ENCODE data around the gene SCAPER.

DNA sequence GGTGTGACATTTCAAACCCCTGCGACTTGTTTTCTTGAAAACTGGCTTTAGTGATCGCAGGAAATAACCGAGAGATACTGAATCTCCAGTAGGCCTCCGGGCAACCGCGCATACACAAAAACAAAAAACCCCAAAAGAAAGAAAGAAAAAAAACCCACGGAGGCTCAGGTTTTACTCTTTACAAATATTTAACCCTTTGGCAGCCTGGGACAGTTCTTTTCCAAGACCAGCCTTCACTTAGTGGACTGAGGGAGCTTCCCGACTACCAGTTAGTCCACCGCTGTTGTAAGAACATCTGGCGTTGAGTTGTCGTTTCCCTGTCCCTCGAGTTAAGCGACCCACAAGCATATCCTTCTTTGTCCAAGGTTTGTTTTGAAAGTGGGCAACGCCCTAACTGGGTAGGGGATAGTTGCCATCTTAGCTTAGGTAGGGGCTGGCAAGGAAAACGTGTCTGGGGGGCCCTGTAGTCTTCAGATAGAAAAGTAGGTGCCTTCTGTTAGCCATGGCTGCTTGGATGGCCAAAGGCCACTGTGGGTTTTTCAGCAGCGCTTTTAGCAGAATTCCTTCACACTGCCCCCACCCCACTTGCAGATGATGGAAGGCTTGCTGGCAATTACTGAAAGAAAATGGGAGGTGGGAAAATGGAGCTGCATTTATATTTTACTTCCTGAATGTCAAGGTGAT lies 561.7 kb downstream of the SCAPER start:
- TF ChIP-seq EZH2 (IDR thresholded peaks at IDR 0.05; ENCODE audit: borderline replicate concordance, insufficient read depth, low read length, poor library complexity, severe bottlenecking) (no peak), POLR2AphosphoS5 (IDR thresholded peaks at IDR 0.05) (no peak), EP300 (conservative IDR thresholded peaks at IDR 0.05; ENCODE audit: poor library complexity, severe bottlenecking) (no peak), RAD21 (conservative IDR thresholded peaks at IDR 0.05) (no peak)
- TF ChIP-seq, protein P1, sequence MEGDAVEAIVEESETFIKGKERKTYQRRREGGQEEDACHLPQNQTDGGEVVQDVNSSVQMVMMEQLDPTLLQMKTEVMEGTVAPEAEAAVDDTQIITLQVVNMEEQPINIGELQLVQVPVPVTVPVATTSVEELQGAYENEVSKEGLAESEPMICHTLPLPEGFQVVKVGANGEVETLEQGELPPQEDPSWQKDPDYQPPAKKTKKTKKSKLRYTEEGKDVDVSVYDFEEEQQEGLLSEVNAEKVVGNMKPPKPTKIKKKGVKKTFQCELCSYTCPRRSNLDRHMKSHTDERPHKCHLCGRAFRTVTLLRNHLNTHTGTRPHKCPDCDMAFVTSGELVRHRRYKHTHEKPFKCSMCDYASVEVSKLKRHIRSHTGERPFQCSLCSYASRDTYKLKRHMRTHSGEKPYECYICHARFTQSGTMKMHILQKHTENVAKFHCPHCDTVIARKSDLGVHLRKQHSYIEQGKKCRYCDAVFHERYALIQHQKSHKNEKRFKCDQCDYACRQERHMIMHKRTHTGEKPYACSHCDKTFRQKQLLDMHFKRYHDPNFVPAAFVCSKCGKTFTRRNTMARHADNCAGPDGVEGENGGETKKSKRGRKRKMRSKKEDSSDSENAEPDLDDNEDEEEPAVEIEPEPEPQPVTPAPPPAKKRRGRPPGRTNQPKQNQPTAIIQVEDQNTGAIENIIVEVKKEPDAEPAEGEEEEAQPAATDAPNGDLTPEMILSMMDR (IDR thresholded peaks at IDR 0.05; ENCODE audit: poor library complexity, severe bottlenecking): no peak
